Muscle layer of colon (tissue), 2 donors: Measurements from ENCODE around the gene KIT.

Experiments used
- H3K27ac ChIP-seq: one replicate; pipeline ENCODE4 v1.7.0; 2013; ENCODE audit warnings: low read depth, mild to moderate bottlenecking, low read length, moderate library complexity
- H3K27me3 ChIP-seq, 2 donors: one replicate each; pipeline ENCODE4 v1.7.0; 2013; ENCODE audit warnings: low read length in 2 of 2, mild to moderate bottlenecking in 2 of 2; ENCODE audit not compliant: insufficient read depth in 2 of 2, control insufficient read depth in 1 of 2
- H3K36me3 ChIP-seq: one replicate; pipeline ENCODE4 v1.7.0; 2013; ENCODE audit warnings: mild to moderate bottlenecking, low read length; ENCODE audit not compliant: insufficient read depth
- H3K4me1 ChIP-seq: one replicate; pipeline ENCODE4 v1.7.0; 2013; ENCODE audit warnings: mild to moderate bottlenecking, low read length; ENCODE audit not compliant: insufficient read depth
- H3K4me3 ChIP-seq, 2 donors: one replicate each; pipeline ENCODE4 v1.7.0; 2013; ENCODE audit warnings: low read length in 2 of 2, low read depth in 1 of 2, mild to moderate bottlenecking in 1 of 2, moderate library complexity in 1 of 2
- H3K9ac ChIP-seq: one replicate; pipeline ENCODE4 v1.7.0; 2013; ENCODE audit warnings: low read length
- H3K9me3 ChIP-seq: one replicate; pipeline ENCODE4 v1.7.0; 2013; ENCODE audit warnings: mild to moderate bottlenecking, low read length
- donor health status: abdominal sarcoma.
- donor health status: Adenocarcinoma of cecum.

KIT gene

GRCh38 chr4:54764476-54764875, 106.7 kb downstream of the KIT start:
- Histone ChIP-seq H3K9me3 (no peaks in the 10 kb centered on the region), H3K4me1 (no peaks in the 10 kb centered on the region), H3K36me3 (no peaks in the 10 kb centered on the region), H3K27me3 (no peaks in the 10 kb centered on the region), H3K9ac (no peak overlapping the region), H3K4me3 (no peak overlapping the region), H3K27ac (no peak overlapping the region)

- Histone ChIP-seq H3K4me1 (no peaks in the 10 kb centered on the region), H3K27me3 (no peaks in the 10 kb centered on the region)
Observed at GRCh38 chr4:54767376-54767775, 109.6 kb downstream of the KIT start.

GRCh38 chr4:54773022-54773421, 115.3 kb downstream of the KIT start:
- no peaks in the 10 kb centered on the region for H3K27me3 ChIP-seq
- no peak overlapping the region for H3K4me3 ChIP-seq
- no peak overlapping the region for H3K27ac ChIP-seq
- H3K4me1 ChIP-seq, result no peaks in the 10 kb centered on the region
- H3K9me3 ChIP-seq, result no peaks in the 10 kb centered on the region
- no peaks in the 10 kb centered on the region for H3K36me3 ChIP-seq
- no peak overlapping the region for H3K9ac ChIP-seq

More at GRCh38 chr4:54767376-54767775, 109.6 kb downstream of the KIT start:
- H3K27ac ChIP-seq, result no peak overlapping the region
- H3K9me3 ChIP-seq, result no peaks in the 10 kb centered on the region
- H3K9ac ChIP-seq, result no peak overlapping the region
- no peak overlapping the region for H3K4me3 ChIP-seq
- no peaks in the 10 kb centered on the region for H3K36me3 ChIP-seq

DNA sequence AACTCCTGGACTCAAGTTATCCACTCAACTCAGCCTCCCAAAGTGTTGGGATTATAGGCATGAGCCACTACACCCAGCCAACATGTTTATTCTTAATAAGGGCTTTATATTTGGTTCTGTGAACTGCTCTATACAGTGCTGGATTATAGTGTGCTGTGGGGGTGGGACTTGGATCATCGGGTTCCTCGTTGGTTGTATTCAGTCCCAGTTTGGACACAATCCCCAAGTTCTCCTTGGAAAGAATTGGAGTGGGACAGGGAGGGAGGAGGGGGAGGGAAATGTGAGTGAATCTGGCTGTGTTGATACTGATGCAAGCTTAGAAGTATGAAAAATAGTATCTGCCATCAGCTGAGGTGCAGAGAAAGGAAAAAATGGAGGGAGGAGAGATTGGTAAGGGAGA, 121.3 kb downstream of the KIT start:
- Histone ChIP-seq H3K27me3 (no peaks in the 10 kb centered on the region), H3K27ac (no peak overlapping the region), H3K4me1 (peaks cover 5% of the 10 kb centered on the region), H3K4me3 (no peak overlapping the region), H3K36me3 (no peaks in the 10 kb centered on the region), H3K9ac (no peak overlapping the region), H3K9me3 (no peaks in the 10 kb centered on the region)

DNA sequence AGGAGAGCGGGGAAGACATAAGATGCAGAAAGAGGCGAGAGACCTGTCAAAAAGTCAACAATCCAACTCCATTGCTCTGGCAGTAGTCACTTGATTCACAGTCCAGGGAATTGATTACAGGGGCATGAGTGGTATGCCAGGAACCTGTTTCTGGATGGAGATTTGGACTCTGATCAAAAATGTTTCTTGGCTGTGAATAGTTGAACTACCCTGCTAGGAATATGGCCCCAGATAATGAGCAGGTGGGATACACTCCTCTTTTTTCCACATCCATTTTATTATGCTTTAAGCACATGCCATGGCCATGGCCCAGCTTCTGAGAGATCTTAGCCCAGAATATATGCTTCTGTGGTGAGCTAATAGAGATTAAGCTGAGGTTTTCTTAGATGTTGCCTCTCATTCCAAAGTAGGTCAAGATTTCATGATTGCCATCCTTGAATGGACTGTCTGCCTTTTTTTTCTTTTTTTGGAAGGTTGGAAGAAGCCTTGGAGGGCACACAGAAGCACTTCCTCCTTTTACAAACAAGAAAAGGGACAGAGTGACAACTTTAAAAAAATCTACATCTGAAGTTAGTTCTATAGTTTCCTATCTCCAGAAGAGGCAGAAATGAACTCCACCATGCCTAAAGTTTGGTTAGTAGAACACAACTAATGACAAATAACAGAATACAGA, 121.9 kb downstream of the KIT start:
- Histone ChIP-seq H3K9ac (no peak overlapping the region), H3K27me3 (no peaks in the 10 kb centered on the region), H3K36me3 (no peaks in the 10 kb centered on the region), H3K27ac (no peak overlapping the region), H3K4me1 (peaks cover 7% of the 10 kb centered on the region), H3K4me3 (no peak overlapping the region), H3K9me3 (no peaks in the 10 kb centered on the region)

- Histone ChIP-seq H3K9ac (no peak overlapping the region), H3K27me3 (no peaks in the 10 kb centered on the region), H3K4me3 (no peak overlapping the region), H3K27ac (no peak overlapping the region), H3K4me1 (peaks cover 12% of the 10 kb centered on the region), H3K36me3 (no peaks in the 10 kb centered on the region), H3K9me3 (no peaks in the 10 kb centered on the region)
Observed at GRCh38 chr4:54780149-54780495, 122.4 kb downstream of the KIT start.

- peaks cover 13% of the 10 kb centered on the region for H3K4me1 ChIP-seq
- no peak overlapping the region for H3K4me3 ChIP-seq
- no peaks in the 10 kb centered on the region for H3K36me3 ChIP-seq
- no peaks in the 10 kb centered on the region for H3K27me3 ChIP-seq
- no peak overlapping the region for H3K27ac ChIP-seq
- H3K9me3 ChIP-seq, result no peaks in the 10 kb centered on the region
- no peak overlapping the region for H3K9ac ChIP-seq
Observed at GRCh38 chr4:54781756-54782155, 124.0 kb downstream of the KIT start.

- Histone ChIP-seq H3K9ac (no peak overlapping the region), H3K9me3 (no peaks in the 10 kb centered on the region), H3K4me1 (peaks cover 13% of the 10 kb centered on the region), H3K27ac (no peak overlapping the region), H3K27me3 (no peaks in the 10 kb centered on the region), H3K4me3 (no peak overlapping the region), H3K36me3 (no peaks in the 10 kb centered on the region)
Observed at GRCh38 chr4:54783402-54784110, 125.8 kb downstream of the KIT start.

DNA sequence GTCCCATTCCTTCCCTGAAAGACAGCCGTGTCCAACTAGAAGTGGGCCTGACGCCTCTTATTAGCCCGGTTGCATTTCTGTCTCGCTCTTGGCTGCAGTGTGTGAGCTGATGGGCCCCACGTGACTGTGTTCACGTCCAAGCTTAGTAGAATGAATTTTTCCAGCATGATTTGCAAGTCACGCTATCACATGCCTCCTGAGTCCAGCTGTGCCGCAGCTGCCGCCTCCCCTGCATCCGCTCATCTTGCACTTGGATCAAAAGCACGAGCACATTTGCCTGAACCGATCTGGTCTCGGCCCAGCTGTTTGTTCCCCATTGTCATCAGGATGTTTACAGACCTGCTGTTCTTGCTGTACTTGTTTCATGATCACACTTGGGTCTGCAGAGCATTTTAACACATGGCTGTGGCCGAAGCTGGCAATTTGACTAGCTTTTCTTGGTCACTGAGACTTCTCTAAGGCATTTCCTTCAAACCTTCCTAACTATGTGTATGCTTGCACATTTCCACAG, 126.5 kb downstream of the KIT start:
- Histone ChIP-seq H3K27me3 (no peaks in the 10 kb centered on the region), H3K36me3 (no peaks in the 10 kb centered on the region), H3K9ac (no peak overlapping the region), H3K4me3 (no peak overlapping the region), H3K27ac (no peak overlapping the region), H3K4me1 (peaks cover 13% of the 10 kb centered on the region), H3K9me3 (no peaks in the 10 kb centered on the region)
